Endometrial microvascular endothelial cells (primary cell): ENCODE results near the gene MYO1D. TPM values are rescaled to one million over a fixed set of nuclear protein-coding genes. Genes with fewer than 3 reads are reported as not detected.
"Not testable (repeated sequence)": the region's sequence is repeated elsewhere in the genome, so short reads cannot be mapped to it uniquely, and the experiment has no call there.

Experiments used
- in situ Hi-C: cut with HindIII; loops from 2 replicates; pipeline ENCODE4 v1.10.0; 2017; ENCODE audit warnings: low sequenced_read_pairs, low pct_unique_long_range_greater_than_20kb; ENCODE audit errors: inconsistent ontology term
- total RNA-seq: library from RNA; depleted of rRNA; stranded (reverse); fragments of >200 nt; gene quantifications from one replicate; pipeline ENCODE4 v1.2.3, GENCODE V29; 2015; ENCODE audit errors: inconsistent ontology term

MYO1D gene
- total RNA-seq, 1 donor from 2014 or later: 29.8 TPM

DNA sequence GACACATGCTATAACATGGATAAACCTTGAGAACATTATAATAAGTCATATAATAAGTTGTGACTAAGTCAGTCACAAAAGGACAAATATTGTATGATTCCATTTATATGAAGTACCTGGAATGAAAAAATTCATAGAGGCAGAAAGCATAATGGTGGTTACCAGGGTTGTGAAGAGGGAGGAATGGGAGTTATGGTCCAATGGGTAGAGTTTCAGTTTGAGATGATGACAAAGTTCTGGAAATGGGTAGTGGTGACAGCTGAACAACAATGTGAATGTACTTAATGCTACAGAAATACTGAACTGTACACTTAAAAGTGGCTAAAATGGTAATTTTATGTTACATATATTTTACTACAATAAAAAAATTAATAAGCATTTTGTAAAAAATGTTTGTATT lies 49.7 kb downstream of the MYO1D start:
- in situ Hi-C loops: no loop called here

- in situ Hi-C loops: no loop called here
Measured at GRCh38 chr17:32826076-32826475, 50.8 kb downstream of the MYO1D start.

GRCh38 chr17:32824334-32824733 lies 52.6 kb downstream of the MYO1D start:
- in situ Hi-C loops: no loop called here

GRCh38 chr17:32822996-32823395 lies 53.9 kb downstream of the MYO1D start:
- in situ Hi-C loops: no loop called here

DNA sequence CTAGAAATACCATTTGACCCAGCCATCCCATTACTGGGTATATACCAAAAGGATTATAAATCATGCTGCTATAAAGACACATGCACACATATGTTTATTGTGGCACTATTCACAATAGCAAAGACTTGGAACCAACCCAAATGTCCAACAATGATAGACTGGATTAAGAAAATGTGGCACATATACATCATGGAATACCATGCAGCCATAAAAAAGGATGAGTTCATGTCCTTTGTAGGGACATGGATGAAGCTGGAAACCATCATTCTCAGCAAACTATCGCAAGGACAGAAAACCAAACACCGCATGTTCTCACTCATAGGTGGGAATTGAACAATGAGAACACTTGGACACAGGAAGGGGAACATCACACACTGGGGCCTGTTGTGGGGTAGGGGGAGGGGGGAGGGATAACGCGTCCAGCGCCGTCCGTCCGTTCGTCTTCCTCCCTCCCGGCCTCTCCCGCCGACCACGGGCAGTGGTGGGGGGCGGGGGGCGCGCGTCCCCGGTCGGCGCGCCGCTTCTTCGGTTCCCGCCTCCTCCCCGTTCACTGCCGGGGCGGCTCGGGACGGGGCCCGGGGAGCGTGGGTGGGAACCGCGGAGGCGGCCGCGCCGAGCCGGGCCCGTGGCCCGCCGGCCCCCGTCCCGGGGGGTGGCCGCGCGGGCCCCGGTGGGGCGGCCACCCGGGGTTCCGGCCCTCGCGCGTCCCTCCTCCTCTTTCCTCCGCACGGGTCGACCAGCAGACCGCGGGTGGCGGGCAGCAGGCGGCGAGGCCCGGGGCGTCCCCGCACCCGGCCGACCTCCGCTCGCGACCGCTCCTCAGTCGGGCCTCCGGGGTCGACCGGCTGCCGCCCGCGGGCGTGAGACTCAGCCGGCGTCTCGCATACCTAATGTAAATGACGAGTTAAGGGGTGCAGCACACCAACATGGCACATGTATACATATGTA lies 54.7 kb downstream of the MYO1D start:
- in situ Hi-C loops: not testable (repeated sequence)

- in situ Hi-C loops: no loop called here
Measured at GRCh38 chr17:32820440-32820839, 56.5 kb downstream of the MYO1D start.

DNA sequence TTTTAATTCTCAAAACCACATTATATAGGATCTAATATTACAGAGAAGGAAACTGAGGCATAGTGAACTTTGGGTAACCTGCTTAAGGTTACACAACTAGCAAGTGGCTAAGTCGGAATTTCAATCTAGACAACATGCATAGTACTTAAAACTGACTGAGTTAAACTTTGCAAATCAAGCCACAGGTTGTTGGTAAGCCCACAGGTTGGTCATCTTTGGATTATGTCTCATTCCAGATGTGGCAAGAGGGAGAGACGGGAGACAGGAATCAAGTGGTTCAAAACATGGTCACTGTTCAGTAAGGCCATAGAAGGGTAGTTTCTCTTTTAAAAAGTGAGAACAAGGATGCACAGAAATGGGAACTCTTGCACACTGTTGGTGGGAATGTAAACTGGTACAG lies 57.1 kb downstream of the MYO1D start:
- in situ Hi-C loops: no loop called here

DNA sequence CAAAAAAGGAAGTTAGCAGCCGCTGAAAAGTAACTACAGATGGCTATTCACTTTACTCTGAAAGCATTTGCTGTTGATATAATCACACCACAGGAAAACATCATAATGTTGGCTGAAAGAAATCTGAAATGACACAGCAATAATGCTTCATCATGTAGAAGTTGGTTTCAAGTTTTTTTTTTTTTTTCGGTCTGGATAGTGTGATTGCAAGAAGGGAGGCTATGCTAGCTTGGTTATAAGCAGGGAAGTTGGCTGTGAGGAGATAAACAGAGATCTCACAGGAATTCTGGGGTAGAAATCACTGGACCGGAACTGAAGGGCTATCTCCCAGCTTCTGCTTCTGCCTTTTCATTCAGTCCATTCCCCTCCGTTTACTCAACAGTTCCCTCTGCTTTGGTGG lies 57.9 kb downstream of the MYO1D start:
- in situ Hi-C loops: no loop called here

DNA sequence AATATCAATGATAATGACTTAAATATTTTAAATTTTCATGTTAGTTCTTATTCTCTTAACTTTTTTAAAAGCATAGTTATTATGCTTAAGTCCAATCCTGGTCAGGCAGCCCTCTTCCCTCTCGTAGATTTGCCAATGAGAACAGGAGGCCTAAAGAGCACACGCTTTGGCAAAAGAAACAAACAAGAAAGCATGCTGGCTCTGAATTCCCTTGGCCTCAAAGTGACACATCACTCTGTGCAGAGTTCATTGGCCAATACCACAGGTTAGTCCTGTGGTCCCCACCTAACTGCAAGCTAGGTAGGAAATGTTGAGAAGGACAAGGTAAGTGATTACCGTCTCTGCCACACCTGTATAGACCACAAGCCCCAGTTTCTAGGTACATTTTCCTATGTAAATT lies 61.5 kb downstream of the MYO1D start:
- in situ Hi-C loops: no loop called here

DNA sequence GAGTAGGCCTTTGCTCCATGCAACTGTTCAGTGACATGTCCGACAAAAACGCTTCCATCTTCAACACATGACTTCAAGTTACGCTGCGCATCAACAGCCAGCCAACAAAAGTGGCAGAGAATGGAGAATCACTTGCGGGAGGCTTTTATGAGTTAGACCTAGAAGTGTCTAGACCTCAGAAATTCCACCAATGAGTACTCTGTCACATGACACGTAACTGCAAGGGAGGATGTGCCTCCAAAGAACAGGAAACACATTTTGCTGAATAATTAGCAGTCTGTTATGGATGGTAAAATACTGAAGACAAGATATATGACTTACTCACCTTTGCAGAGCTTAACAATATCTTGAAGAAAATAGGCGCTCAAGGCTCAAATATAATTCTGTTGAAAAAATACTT lies 62.1 kb downstream of the MYO1D start:
- in situ Hi-C loops: no loop called here

DNA sequence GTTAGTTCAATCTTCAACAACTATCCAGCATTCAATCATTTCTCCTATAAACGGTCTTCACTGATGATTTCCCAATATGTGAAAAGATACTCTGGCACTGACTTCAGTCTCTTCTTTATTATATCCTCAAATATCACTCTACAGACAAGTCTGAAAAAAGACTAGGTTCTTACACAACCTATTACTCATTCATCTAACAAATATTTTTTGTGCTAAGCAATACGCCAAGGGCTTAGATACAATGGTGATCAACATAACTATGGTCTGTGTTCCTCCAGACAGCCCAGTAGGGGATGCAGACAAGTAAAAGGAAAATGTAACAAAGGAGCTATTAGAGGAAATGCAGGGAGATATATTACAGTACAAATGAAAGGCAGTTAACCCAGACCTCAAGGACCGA lies 63.9 kb downstream of the MYO1D start:
- in situ Hi-C loops: no loop called here

- in situ Hi-C loops: no loop called here
Measured at GRCh38 chr17:32810690-32811089, 66.2 kb downstream of the MYO1D start.

DNA sequence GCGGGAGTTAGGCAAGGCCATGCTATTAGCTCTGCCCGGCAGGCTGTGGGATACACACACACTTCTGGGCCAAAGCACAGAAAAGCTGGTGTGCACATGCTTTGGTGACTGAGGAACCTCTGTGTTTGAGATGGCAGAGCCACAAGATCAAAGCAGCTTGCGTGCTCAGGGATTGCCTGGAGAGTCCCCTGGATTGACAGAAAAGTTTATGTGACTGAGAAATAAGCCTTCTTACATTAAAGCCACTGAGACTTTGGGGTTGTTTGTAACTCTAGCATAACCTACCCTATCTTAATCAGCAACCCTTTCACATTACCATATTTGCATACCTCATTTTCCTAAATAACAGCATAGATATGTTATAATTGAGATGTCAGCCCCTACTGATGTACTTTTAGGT lies 69.3 kb downstream of the MYO1D start:
- in situ Hi-C loops: no loop called here

GRCh38 chr17:32806646-32807045 lies 70.3 kb downstream of the MYO1D start:
- in situ Hi-C loops: no loop called here

GRCh38 chr17:32805029-32805976 lies 71.6 kb downstream of the MYO1D start:
- in situ Hi-C loops: no loop called here

DNA sequence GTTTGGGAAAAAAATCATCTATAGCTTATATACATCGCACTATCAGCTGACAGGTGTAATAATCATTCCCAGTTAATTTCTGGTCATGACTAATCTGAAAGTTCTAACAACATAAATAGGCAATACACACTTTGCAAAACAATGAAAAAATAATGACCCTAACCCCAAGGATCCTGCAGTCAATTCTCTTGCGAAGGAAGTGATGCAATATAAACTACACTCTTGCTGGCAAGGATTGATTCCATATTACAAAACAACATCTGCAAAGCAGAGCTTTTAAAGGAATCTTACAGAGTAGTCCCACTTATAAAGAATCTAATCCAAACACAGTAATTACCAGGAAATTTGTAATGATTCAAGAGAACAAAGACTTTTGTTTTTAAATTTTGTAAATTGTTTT lies 73.4 kb downstream of the MYO1D start:
- in situ Hi-C loops: no loop called here

GRCh38 chr17:32802306-32802705 lies 74.6 kb downstream of the MYO1D start:
- in situ Hi-C loops: no loop called here

DNA sequence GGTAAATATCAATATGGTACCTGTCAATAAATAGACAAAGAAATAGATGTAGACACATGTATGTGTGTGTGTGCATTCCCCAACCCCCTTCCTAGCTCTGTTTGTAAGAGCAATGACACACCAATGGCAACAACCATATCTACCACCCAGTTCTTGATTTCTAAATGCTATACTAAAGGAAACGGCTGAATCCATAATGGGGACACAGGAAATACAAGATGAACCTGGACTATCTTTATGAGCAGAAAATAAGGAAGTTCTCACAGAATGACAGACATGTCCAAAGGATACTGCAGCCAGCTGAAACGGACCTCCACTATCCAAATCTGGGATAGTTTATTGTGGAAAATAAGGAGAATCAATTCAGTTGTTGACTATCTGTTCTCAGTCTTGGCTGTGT lies 75.3 kb downstream of the MYO1D start:
- in situ Hi-C loops: no loop called here

GRCh38 chr17:32801193-32801592 lies 75.7 kb downstream of the MYO1D start:
- in situ Hi-C loops: no loop called here

GRCh38 chr17:32798938-32799337 lies 78.0 kb downstream of the MYO1D start:
- in situ Hi-C loops: no loop called here
